Smooth muscle cell (in vitro differentiated cells): Measurements from ENCODE around the gene FNDC8. TPM values are rescaled to one million over a fixed set of nuclear protein-coding genes. Genes with fewer than 3 reads are reported as not detected.

Experiments
- DNase-seq: peaks from one replicate; lab custom pipeline; 2025; ENCODE audit not compliant: unreplicated experiment; lab: John Stamatoyannopoulos, UW
- H2AFZ ChIP-seq: fragments of 200-600 bp; sonication (generic); 2 replicates; pipeline ENCODE4 v1.6.0; 2016; ENCODE audit warnings: antibody characterized with exemption, low read depth, mild to moderate bottlenecking
- H3F3A ChIP-seq: fragments of 200-600 bp; sonication (generic); 2 replicates; pipeline ENCODE4 v1.6.0; 2017; ENCODE audit warnings: antibody characterized with exemption, low read depth
- H3K27ac ChIP-seq: fragments of 200-600 bp; sonication (generic); 2 replicates; pipeline ENCODE4 v1.5.1; 2016; ENCODE audit warnings: low read depth, mild to moderate bottlenecking
- H3K27me3 ChIP-seq: fragments of 200-600 bp; sonication (generic); 2 replicates; pipeline ENCODE4 v1.6.1; 2016; ENCODE audit warnings: low read depth, mild to moderate bottlenecking
- H3K36me3 ChIP-seq: fragments of 200-600 bp; sonication (generic); 2 replicates; pipeline ENCODE4 v1.5.1; 2016; ENCODE audit warnings: low read depth
- H3K4me1 ChIP-seq: fragments of 200-600 bp; sonication (generic); 2 replicates; pipeline ENCODE4 v1.5.1; 2016; ENCODE audit warnings: low read depth
- H3K4me2 ChIP-seq: fragments of 200-600 bp; sonication (generic); 2 replicates; pipeline ENCODE4 v1.6.0; 2016; ENCODE audit warnings: mild to moderate bottlenecking
- H3K4me3 ChIP-seq: fragments of 200-600 bp; sonication (generic); 2 replicates; pipeline ENCODE4 v1.5.1; 2016; ENCODE audit warnings: mild to moderate bottlenecking
- H3K79me2 ChIP-seq: fragments of 200-600 bp; sonication (generic); 2 replicates; pipeline ENCODE4 v1.6.0; 2016; ENCODE audit warnings: low read depth, mild to moderate bottlenecking
- H3K9ac ChIP-seq: fragments of 200-600 bp; sonication (generic); 2 replicates; pipeline ENCODE4 v1.6.0; 2016; ENCODE audit warnings: low read depth
- H3K9me3 ChIP-seq: fragments of 200-600 bp; sonication (generic); replicated peaks from 2 replicates; pipeline ENCODE4 v1.5.1; 2016; ENCODE audit warnings: low read depth
- H4K20me1 ChIP-seq: fragments of 200-600 bp; sonication (generic); 2 replicates; pipeline ENCODE4 v1.6.0; 2016; ENCODE audit warnings: low read depth
- WGBS: methylation state at CpG from one replicate; pipeline ENCODE4 v1.1.7; 2016; ENCODE audit warnings: low lambda C conversion rate; 5-methylcytosine and 5-hydroxymethylcytosine counted together
- polyA plus RNA-seq: library from polyadenylated mRNA; unstranded; fragments of >200 nt; fragmentation: Nextera tagmentation; extraction: Ambion mirVana; gene quantifications from 2 replicates; pipeline ENCODE4 v1.2.1, GENCODE V29; 2016
- total RNA-seq: library from RNA; depleted of rRNA; stranded (reverse); fragments of >200 nt; gene quantifications from 2 replicates; pipeline ENCODE4 v1.2.3, GENCODE V29; 2014
- TF ChIP-seq, protein P1 (sequence below): fragments of 200-600 bp; sonication (generic); IDR thresholded peaks from 2 replicates; pipeline ENCODE4 v1.5.1; 2017; ENCODE audit warnings: borderline replicate concordance, mild to moderate bottlenecking, antibody characterized with exemption; ENCODE audit not compliant: insufficient read depth, poor library complexity, severe bottlenecking

Gene FNDC8
- total and polyA plus RNA-seq, 2 experiments from 2014 or later = not detected

DNA sequence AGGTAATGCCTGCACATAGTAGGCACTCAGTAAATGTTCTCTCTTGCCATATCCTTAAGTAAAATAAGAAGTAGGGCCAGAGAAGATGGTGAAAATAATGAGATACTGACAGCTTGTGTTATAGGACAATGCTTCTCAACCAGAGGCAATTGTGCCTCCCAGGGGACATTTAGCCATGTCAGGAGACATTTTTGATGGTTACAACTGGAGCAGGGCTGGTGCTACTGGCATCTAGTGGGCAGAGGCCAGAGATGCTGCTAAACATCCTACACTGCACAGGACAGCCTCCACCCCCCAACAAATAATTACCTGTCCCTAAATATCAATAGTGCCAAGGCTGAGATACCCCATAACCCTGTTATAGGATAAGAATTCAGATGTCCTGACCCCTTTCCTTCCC is 3.4 kb upstream of the FNDC8 start:
- Histone ChIP-seq H3K9ac (no peak overlapping the region), H3K4me1 (peaks cover 7% of the 10 kb centered on the region), H3F3A (no peaks in the 10 kb centered on the region), H3K4me2 (no peak overlapping the region), H3K36me3 (no peaks in the 10 kb centered on the region), H3K4me3 (no peak overlapping the region), H2AFZ (no peak overlapping the region), H3K9me3 (no peaks in the 10 kb centered on the region), H3K79me2 (peaks cover 7% of the 10 kb centered on the region), H3K27me3 (peaks cover 5% of the 10 kb centered on the region), H4K20me1 (no peaks in the 10 kb centered on the region), H3K27ac (no peak overlapping the region)
- DNase-seq = no peak
- TF ChIP-seq, protein P1, sequence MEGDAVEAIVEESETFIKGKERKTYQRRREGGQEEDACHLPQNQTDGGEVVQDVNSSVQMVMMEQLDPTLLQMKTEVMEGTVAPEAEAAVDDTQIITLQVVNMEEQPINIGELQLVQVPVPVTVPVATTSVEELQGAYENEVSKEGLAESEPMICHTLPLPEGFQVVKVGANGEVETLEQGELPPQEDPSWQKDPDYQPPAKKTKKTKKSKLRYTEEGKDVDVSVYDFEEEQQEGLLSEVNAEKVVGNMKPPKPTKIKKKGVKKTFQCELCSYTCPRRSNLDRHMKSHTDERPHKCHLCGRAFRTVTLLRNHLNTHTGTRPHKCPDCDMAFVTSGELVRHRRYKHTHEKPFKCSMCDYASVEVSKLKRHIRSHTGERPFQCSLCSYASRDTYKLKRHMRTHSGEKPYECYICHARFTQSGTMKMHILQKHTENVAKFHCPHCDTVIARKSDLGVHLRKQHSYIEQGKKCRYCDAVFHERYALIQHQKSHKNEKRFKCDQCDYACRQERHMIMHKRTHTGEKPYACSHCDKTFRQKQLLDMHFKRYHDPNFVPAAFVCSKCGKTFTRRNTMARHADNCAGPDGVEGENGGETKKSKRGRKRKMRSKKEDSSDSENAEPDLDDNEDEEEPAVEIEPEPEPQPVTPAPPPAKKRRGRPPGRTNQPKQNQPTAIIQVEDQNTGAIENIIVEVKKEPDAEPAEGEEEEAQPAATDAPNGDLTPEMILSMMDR = no peak

DNA sequence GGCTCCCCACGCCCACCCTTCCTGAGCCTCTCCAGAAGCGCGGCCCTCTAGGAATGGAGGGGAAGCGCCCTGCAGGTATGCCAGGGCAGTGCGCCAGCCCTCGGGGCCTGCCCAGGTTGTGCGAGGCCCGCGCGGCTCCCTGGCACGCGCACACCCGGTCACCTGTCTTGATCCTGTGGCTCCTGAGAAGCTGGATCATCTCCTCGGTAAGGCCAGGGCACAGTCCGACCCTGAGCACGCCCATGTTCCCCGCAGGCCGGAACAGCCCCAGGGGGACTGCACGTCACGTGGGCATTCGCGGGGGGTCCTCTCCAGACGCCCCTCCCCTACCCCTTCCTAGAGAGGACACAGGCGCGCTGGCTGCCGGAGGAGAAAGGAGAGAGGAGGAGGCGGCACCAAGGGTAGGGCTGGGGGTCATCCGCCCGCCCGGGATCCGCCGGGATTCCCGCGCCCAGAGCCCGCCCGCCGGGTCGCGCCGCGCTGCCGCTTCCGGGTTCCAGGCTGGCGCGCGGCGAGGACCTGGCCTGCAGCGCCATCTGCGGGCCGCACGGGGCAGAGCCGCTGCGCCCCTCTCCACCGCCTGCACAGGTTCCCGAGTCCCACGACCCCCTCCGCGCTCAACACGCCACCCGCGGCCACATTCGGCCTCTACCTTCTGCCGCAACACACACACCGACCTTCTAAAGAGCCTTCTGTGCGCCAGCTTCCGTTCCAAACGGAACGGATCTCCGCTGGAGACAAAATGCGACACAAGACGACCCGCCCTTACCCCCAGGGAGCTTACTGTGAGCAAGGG is 1.8 kb upstream of the FNDC8 start, which contains the start of gene RAD51D:
RAD51D (minus strand) TSS at position 491 of the 796 bp plus-strand sequence; CDS start at position 244, 247 bp downstream.
- no peaks in the 10 kb centered on the region for H3K9me3 ChIP-seq
- TF ChIP-seq, protein P1 = peak; percentile 95
- no peaks in the 10 kb centered on the region for H3F3A ChIP-seq
- H3K36me3 ChIP-seq = no peaks in the 10 kb centered on the region
- peaks cover 7% of the 10 kb centered on the region for H3K4me1 ChIP-seq
- peaks cover 5% of the 10 kb centered on the region for H3K27me3 ChIP-seq
- H2AFZ ChIP-seq = peak within 1 kb of the TSS; percentile 96
- peak within 1 kb of the TSS; percentile 94 for H3K4me3 ChIP-seq
- peak; percentile 37 for DNase-seq
- WGBS = 1% methylated on average over 56 of the region's 72 CpGs
- H3K79me2 ChIP-seq = peaks cover 7% of the 10 kb centered on the region
- H3K4me2 ChIP-seq = peak within 1 kb of the TSS; percentile 95
- H4K20me1 ChIP-seq = no peaks in the 10 kb centered on the region
- H3K9ac ChIP-seq = peak within 1 kb of the TSS; percentile 60
- no peak within 1 kb of the TSS for H3K27ac ChIP-seq

DNA sequence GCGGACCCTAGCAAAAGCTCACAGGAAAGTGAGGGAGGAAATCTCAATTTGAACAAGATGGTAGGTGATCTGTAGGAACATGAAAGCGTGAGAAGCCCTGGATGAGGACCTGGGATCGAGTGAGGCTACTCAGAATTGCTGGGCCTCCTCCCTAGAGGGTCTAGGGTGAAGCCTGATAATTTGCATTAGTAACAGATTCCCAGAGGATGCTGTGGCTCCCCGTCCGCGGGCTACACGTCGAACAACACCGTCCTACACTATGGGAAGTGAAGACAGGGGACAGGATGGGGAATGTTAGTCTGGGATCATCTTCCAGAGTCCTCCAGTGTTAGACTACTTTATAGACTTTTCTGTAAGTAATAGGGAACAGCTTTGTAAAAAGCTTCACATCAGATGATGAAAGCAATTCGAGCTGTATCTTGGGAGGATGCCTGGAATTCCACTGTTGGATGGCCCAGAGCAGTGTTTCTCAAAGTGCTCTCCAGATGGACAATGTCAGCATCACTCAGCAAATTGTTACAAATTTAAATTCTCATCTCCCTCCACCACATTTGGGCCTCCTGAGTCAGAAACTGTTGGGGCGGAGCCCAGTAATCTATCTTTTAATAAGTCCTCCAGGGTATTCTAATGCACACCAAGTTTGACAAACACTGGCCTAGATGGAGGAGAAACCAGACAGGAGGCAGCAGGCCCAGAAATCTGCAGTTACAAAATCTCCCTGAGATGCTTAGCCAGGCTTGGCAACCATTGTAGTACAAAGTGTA is 6.5 kb downstream of the FNDC8 start:
- Histone ChIP-seq H4K20me1 (no peaks in the 10 kb centered on the region), H3K9ac (no peak overlapping the region), H3K27me3 (no peaks in the 10 kb centered on the region), H3F3A (no peaks in the 10 kb centered on the region), H3K4me2 (no peak overlapping the region), H2AFZ (no peak overlapping the region), H3K4me1 (no peaks in the 10 kb centered on the region), H3K79me2 (no peaks in the 10 kb centered on the region), H3K36me3 (no peaks in the 10 kb centered on the region), H3K4me3 (no peak overlapping the region), H3K27ac (no peak overlapping the region), H3K9me3 (no peaks in the 10 kb centered on the region)
- no peak for DNase-seq
- WGBS = 64% methylated on average over 11 of the region's 11 CpGs
- TF ChIP-seq, protein P1 = no peak
